ENCODE measurements around the gene KDM4D. TPM values are rescaled to one million over a fixed set of nuclear protein-coding genes. Genes with fewer than 3 reads are reported as not detected.

Gene KDM4D
- total RNA-seq, 2 donors from 2014 or later, result 0.54 to 1.9 TPM

DNA sequence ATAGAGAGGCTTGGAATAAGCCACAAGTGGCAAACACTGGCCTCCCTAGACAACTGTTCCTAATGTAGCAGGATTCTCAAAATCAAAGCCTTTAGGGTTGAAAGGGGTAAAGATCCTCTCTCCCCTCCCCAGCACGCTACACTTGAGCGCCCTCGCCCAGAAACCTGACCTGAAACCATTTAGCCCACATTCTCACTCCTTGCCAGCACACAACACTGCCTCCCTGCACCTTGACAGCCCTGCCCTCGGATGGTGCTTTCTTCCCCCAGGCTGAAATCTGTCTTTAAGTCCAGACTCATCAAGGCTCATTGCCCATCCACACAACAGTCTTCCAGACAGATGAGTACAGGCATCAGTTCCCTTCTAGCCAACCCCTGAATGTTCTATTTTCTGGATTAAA lies 26.7 kb upstream of the KDM4D start:
- H3K27ac ChIP-seq, result no peak overlapping the region
- no peaks in the 10 kb centered on the region for H3K27me3 ChIP-seq (replicated peaks; ENCODE audit: insufficient read depth)
- no peaks in the 10 kb centered on the region for H3K4me1 ChIP-seq (ENCODE audit: control insufficient read depth in 1 of 2, low read depth in 2 of 2)
- H3K4me3 ChIP-seq, result no peak overlapping the region
- no peaks in the 10 kb centered on the region for H3K9me3 ChIP-seq
- no peak for ATAC-seq (ENCODE audit: insufficient number of reproducible peaks, low FRiP score, low read depth)
- DNase-seq (ENCODE audit: low spot score), result no peak
- TF ChIP-seq, protein P1, sequence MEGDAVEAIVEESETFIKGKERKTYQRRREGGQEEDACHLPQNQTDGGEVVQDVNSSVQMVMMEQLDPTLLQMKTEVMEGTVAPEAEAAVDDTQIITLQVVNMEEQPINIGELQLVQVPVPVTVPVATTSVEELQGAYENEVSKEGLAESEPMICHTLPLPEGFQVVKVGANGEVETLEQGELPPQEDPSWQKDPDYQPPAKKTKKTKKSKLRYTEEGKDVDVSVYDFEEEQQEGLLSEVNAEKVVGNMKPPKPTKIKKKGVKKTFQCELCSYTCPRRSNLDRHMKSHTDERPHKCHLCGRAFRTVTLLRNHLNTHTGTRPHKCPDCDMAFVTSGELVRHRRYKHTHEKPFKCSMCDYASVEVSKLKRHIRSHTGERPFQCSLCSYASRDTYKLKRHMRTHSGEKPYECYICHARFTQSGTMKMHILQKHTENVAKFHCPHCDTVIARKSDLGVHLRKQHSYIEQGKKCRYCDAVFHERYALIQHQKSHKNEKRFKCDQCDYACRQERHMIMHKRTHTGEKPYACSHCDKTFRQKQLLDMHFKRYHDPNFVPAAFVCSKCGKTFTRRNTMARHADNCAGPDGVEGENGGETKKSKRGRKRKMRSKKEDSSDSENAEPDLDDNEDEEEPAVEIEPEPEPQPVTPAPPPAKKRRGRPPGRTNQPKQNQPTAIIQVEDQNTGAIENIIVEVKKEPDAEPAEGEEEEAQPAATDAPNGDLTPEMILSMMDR (IDR thresholded peaks at IDR 0.05), result no peak
- H3K36me3 ChIP-seq, result no peaks in the 10 kb centered on the region

GRCh38 chr11:94948070-94948617 lies 25.4 kb upstream of the KDM4D start:
- Histone ChIP-seq H3K4me1 (ENCODE audit: control insufficient read depth in 1 of 2, low read depth in 2 of 2) (no peaks in the 10 kb centered on the region), H3K36me3 (no peaks in the 10 kb centered on the region), H3K9me3 (no peaks in the 10 kb centered on the region), H3K27ac (no peak overlapping the region), H3K27me3 (replicated peaks; ENCODE audit: insufficient read depth) (no peaks in the 10 kb centered on the region), H3K4me3 (no peak overlapping the region)
- DNase-seq (ENCODE audit: low spot score) (no peak), ATAC-seq (ENCODE audit: insufficient number of reproducible peaks, low FRiP score, low read depth) (no peak)
- TF ChIP-seq, protein P1 (IDR thresholded peaks at IDR 0.05), result no peak

DNA sequence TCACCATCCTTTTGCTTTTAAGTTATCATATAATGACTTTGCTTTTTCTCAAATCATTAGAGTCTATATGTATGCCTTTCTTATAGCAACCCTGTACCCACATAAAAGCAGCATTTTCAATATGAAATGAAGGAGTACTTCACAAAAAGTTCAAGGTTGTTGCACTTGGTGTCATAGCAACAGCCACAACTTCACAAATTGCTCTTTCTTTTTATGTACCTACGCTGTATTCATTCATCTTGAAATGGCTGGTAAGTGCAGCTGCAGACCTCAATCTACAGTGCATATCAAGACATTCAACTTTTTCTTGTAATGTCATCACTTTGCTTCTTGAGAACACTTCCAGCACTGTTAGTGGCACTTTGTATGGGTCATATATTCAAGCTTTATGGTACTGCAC lies 18.8 kb upstream of the KDM4D start:
- no peak overlapping the region for H3K4me3 ChIP-seq
- peaks cover 4% of the 10 kb centered on the region for H3K36me3 ChIP-seq
- no peaks in the 10 kb centered on the region for H3K27me3 ChIP-seq (replicated peaks; ENCODE audit: insufficient read depth)
- no peaks in the 10 kb centered on the region for H3K4me1 ChIP-seq (ENCODE audit: control insufficient read depth in 1 of 2, low read depth in 2 of 2)
- H3K27ac ChIP-seq, result no peak overlapping the region
- DNase-seq (ENCODE audit: low spot score) (no peak), ATAC-seq (ENCODE audit: insufficient number of reproducible peaks, low FRiP score, low read depth) (no peak)
- H3K9me3 ChIP-seq, result no peaks in the 10 kb centered on the region
- TF ChIP-seq, protein P1 (IDR thresholded peaks at IDR 0.05), result no peak

- no peaks in the 10 kb centered on the region for H3K9me3 ChIP-seq
- H3K27me3 ChIP-seq (replicated peaks; ENCODE audit: insufficient read depth), result no peaks in the 10 kb centered on the region
- no peaks in the 10 kb centered on the region for H3K4me1 ChIP-seq (ENCODE audit: control insufficient read depth in 1 of 2, low read depth in 2 of 2)
- H3K4me3 ChIP-seq, result no peak overlapping the region
- DNase-seq (ENCODE audit: low spot score) (no peak), ATAC-seq (ENCODE audit: insufficient number of reproducible peaks, low FRiP score, low read depth) (no peak)
- no peak overlapping the region for H3K27ac ChIP-seq
- TF ChIP-seq, protein P1 (IDR thresholded peaks at IDR 0.05), result no peak
- peaks cover 10% of the 10 kb centered on the region for H3K36me3 ChIP-seq
Measured at GRCh38 chr11:94956963-94957362, 16.5 kb upstream of the KDM4D start.

- Histone ChIP-seq H3K9me3 (no peaks in the 10 kb centered on the region), H3K27me3 (replicated peaks; ENCODE audit: insufficient read depth) (no peaks in the 10 kb centered on the region), H3K4me3 (no peak overlapping the region), H3K27ac (no peak overlapping the region), H3K4me1 (ENCODE audit: control insufficient read depth in 1 of 2, low read depth in 2 of 2) (no peaks in the 10 kb centered on the region), H3K36me3 (peaks cover 20% of the 10 kb centered on the region)
- ATAC-seq (ENCODE audit: insufficient number of reproducible peaks, low FRiP score, low read depth), result no peak
- no peak for DNase-seq (ENCODE audit: low spot score)
- TF ChIP-seq, protein P1 (IDR thresholded peaks at IDR 0.05), result no peak
Measured at GRCh38 chr11:94958121-94958696, 15.3 kb upstream of the KDM4D start.

Data from thoracic aorta (tissue), 2 donors.